Measurements from ENCODE around the gene CAVIN3.
A peak's percentile ranks its signal among the peaks of the same experiment; 100 is the strongest.
"Not testable (repeated sequence)": the region's sequence is repeated elsewhere in the genome, so short reads cannot be mapped to it uniquely, and the experiment has no call there.

CAVIN3 gene

DNA sequence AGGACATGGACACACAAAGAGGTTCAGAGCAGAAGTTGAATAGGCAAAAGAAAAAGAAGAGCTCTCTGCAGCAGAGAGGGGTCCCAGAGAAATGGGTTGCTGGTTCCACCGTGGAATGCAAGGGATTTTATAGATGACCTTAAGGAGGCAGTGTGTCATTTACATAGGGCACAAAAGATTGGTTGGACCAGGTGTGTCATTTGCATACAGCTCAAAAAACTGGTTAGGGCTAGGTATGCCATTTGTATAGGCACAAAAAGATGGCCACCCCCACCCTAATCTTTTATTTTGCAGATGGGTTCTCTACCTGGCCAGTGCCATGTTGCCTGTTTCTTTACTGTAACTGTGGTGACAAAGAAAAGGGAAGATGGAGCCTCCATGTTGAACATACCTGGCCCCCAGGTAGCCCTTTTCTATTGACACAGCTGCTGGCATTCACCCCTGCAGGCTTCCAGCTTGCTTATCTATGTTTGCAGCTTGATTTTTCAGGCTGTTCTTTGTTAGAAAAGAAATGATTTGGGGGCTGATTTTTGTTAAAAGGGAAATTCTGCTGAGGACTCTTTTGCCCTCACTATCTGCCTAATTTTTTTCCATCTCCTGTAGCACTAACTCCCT, 3.1 kb upstream of the CAVIN3 start:
- no peak for DNase-seq

DNA sequence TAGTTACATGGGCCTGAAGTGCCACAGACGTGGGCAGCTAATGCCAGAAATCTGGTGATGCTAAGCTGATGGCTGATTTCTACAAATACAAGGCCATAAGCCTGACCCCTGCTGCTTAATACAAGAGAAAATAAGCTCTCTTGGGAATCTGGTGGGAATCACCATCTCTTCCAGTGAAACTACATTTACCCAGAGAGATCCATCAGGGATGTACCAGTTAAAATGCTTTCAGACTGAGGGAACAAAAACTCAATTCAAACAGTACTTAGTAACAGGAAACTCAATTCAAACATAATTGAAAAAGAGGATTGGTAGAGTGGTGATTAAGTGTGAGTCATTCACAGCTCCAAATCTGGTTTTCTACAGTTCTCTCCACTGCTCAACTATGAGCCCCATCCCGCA, 1.7 kb upstream of the CAVIN3 start:
- DNase-seq = peak in 1 of 2 experiments; percentile 17

DNA sequence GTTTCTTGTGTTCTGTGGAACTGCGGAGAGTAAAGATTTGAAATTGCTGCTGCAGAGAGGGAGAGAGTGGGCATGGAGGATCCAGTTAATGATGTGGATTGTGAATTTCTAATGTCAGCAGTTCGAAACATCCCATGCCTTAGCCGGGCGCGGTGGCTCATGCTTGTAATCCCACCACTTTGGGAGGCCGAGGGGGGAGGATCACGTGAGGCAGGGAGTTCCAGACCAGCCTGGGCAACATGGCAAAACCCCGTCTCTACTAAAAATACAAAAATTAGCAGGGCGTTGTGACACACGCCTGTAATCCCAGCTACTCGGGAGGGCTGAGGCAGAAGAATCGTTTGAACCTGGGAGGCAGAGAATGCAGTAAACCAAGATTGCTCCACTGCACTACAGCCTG, 1.1 kb upstream of the CAVIN3 start:
- no peak for DNase-seq

DNA sequence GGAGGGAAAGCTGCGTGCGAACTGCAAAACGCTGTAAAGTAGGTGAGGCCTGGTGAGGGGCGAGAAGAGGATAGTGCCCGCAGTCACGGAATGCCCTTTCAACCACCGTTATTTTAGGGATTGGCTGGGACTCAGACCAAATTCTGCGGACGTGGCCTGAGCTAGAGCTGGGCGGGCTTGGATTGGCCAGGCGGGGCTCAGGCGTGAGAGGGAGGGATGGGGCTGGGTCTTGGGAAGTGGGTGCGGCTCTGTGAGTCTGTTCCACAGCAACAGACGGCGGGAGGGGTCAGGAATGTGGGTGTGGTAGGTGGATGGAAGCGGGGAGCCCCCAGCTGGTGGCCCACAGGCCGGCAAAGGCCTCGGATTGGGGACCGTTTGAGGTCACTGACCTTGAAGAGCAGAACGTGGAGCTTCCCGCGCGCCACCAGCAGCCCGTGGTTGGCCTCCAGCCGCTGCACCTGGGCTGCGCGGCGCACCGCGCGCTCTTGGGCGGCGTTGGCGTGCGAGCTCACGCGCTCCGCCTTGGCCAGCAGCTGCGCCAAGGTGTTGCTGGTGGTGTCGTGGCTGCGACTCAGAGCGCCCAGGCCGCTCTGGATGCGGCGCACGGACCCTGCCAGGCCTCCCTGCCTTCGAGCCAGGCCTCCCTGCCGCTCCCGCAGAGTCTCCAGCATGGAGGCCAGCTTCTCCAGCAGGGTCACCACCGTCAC, 444 bp downstream of the CAVIN3 start:
- DNase-seq = peak; percentile 64 to 75

DNA sequence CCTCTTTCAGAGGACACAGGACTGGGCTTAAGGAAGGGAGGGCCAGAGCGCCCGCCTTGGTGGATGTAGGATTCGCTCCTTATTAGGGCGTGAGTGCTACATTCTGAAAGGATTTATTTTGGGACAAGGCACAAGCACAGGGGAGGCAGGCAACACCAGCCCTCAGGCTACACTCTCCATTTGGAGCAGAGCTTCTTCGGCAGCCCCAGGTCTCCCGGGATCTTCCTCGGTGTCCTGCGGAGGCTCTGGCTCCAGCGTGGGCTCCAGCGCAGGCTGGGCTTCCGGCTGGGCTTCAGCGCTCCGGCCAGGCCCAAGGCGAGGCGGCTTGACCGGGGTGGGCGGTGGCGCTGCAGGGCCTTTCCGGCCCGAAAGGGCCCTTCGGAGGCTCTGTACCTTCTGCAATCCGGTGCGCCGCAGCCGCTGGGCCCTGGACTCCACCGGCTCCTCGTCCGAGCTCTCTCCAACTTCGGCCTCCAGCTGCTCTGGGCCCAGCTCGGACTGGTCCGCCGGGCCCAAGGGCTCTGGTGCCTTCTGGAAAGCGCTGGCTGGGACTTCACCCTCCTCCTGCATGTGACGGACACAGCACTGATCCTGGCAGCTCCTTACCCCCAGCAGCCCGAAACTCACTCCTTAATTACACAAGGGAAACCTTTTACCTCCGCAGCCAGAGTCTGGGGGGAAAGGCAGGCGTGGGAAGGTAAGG, 1.1 kb downstream of the CAVIN3 start:
- no peak for DNase-seq

DNA sequence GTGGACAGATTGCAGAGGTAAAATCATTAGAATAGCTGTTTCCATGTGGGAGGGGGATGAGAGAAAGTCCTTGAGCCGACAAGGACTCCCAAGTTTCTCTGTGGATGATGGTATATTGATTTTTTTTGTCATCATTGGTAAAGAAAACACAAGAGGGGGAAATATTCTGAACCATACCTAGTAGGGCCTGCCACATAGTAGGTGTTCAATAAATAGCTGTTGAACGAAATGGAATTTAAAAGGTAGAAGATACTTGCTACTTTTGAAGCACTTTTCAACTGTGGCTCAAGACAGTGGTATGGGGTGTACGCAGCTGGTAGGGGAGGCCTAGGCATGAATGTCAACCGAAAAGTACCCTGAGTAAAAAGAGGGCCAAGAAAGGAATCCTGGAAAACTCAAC, 2.1 kb downstream of the CAVIN3 start:
- DNase-seq = no peak

DNA sequence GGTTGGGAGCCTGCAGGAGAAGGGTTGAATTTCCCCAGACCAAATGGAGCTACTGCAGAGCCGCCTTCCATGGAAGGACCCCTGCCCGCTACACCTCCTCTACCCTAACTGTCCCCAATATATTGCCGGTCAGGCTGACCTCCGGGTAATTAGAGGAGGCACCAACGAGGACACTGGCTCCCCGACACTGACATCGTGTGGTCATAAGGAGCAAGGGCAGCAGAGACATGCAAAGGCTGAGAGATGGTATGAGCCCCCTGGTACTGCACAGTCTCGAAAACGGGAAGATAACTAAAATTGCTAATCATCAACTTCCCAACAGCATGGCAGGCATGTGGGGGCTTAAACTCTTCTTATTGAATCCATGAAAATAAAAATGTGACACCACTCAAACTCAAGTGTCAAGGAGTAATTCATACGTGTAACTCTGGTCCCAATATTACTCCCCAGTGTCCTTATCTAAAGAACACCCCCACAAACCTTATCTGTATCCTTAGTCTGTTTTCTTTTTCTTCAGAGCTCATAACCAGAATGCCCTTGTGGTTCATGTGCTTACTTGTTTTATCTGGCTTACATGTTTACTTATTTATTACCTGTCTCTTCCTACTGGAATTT, 4.4 kb downstream of the CAVIN3 start:
- DNase-seq = peak; percentile 36 to 45

DNA sequence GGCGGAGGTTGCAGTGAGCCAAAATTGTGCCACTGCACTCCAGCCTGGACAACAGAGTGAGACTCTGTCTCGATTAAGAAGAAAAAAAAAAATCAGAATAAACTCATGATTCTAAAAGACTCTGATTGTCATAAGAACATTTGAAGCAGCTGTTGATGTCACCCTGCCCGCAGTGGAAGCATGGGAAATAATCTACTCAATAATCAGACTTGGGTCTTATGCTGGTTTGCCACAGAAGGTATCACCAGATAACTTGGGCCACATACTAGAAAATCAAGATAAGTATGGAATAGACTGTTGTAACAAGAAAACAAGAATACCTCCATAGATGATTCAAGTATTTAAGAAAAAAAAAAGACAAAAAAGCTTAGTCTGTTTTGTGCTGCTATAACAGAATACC, 8.2 kb downstream of the CAVIN3 start:
- no peak for DNase-seq

DNA sequence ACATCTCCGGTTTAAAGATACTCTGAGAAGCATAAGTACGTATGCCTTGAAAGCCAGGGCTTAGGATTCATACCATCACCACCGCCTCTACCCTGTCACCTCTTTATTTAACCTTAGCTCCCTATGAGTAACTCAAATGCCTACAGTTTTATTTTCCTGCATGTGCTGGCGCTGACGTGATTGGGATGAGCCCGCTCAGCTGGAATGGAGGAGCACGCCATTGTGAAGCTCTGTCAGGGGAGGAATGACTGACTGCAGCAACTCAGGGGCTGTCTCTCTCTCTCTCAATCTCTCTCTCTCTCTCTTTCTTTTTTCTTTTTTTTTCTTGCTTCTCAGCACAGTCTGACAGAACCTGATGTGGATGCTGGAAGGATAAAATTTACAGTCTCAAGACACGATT, 12.4 kb downstream of the CAVIN3 start:
- DNase-seq = no peak

DNA sequence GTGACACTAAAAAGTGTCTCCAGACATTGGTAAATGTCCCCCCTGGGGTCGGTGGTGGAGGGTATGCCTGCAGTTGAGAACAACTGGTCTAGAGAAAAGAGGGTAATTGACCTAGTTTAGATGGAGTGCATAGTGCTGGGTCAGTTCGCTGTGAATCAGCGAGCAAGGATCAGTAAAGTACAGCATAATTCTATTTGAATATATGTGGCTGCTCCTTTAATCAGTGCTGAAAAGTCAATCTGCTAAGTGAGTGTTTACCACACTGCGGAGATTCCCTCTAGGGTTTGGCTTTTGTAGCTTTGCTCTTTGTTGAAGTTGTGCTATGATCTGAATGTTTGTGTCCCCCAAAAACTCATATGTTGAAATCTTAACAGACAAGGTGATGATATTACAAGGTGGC, 15.0 kb downstream of the CAVIN3 start:
- DNase-seq = no peak

DNA sequence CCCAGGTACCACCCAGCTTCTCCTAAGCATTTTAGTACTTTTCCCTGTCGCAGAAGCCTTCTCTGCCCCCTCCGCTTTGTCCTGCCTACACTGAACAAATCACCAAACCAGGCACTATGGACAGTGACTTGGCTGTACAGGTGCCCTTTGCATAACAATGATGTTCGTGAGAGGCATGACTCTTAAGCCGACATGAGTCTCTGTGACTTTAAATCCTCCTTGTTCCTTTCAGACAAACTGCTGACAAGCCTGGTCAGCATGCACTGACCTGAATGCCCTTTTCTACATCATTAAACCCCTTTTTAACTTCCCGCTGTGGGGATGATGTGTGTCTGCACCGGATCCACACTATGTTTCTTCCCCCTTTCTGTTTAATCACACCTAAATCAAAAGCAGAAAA, 16.6 kb downstream of the CAVIN3 start:
- no peak for DNase-seq

DNA sequence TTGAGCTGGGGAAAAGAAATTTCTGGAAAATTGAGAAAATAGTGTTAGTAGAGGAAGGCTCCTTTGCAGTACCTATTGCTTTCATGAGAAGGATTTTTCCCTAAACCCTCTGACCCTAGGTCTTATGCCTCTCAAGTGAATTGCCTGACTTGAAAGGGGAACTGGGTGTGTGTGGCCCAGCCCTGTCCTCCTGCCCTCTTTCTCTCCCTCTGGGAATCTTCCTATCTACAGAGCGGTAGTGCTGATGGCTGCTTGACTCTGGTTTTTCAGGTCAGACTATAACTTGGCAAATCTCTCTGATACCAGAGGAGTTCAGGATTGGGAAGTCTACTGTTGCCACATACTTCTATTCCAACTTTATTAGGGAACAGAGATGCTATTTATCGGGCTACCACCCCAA, 19.2 kb downstream of the CAVIN3 start:
- no peak for DNase-seq

DNA sequence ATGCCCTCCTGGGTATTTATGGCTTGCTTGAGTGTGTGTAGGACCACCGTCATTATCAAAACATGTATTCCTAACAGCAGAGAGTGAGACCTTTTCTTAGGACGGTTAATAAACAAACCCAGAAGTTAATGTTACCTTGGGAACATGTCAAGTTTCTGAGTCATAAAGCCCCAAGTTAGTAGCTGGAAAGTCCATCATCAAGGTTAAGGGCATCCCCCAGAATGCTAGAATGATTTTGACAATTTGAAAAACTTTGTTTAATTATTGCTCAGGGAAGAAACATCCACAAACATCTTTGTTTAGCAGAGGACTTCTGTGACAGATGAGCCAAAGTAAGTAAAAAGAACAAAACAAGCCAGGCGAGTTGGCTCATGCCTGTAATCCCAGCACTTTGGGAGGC, 20.0 kb downstream of the CAVIN3 start:
- DNase-seq = no peak

DNA sequence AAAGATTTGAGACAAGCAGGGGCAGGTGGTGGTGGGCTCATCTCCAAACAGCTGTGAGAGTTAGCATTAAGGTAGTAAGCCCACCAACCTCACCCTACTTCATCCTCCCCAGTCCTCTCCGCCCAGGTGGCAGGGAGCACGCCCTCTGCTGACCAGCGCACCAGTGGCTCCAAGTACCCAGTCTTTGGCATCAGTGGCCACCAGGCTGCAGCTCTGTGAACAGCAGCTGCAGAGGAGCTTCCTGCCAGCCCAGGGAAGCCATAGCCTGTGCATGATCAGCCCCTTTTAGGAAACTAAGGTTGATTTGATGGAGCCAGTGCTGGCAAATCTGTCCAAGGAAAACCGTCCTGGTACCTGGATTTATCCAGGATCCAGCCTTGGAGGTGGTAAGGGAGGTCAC, 21.7 kb downstream of the CAVIN3 start:
- DNase-seq = peak in 1 of 2 experiments; percentile 31

DNA sequence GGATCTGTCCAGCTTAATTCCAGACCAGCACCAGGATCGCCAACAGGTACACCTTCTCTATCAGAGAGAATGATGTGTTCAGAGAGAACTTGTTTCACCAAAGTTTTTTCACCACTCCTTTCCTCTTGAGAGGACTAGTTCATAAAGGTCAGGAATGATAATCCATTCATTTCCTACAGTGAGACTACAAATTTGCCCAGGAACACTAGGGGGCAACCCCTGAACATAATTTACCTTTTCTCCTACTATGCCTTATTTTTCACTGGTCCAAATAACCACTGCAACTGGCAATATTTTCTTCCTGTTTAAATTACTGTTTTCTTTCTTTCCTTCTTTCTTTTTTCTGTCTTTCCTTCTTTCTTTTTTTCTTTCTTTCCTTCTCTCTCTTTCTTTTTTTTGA, 22.5 kb downstream of the CAVIN3 start:
- no peak for DNase-seq

DNA sequence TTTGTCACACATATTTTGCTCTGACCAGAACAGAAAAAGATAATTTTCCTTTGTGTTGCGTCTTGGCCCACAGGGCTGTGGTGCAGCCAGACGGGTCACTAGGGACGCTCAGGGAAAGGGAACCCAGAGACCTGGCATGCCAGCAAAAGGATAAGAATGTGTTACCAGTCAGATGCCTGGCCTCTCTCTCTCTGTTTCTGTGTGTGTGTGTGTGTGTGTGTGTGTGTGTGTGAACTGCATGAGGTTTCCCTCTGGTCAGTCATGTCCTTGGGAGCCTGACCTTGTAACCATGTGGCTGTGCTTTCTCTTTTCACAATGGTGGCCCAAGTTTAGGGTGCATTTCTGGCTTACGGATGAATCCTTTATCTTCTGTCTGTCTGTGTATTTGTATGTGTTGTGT, 35.3 kb downstream of the CAVIN3 start:
- no peak for DNase-seq

DNA sequence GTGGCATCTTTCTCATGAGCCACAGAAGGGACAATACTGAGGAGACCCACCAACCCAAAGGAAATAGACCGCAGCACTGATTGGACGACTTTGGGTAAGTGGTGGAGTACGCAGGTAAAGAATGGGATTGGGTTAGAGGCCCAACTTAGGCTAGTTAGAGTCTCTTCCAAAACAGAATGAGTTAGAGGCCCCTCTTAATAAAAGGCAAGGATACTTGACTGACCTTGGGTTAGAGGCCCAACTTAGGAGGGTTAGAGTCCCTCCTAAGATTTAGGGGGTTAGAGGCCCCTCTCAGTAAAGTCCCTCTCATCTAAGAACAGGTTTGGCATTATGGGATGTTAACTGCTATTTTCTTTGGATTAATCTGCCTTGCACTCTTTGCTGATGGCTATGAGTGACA, 36.1 kb downstream of the CAVIN3 start:
- DNase-seq = no peak

DNA sequence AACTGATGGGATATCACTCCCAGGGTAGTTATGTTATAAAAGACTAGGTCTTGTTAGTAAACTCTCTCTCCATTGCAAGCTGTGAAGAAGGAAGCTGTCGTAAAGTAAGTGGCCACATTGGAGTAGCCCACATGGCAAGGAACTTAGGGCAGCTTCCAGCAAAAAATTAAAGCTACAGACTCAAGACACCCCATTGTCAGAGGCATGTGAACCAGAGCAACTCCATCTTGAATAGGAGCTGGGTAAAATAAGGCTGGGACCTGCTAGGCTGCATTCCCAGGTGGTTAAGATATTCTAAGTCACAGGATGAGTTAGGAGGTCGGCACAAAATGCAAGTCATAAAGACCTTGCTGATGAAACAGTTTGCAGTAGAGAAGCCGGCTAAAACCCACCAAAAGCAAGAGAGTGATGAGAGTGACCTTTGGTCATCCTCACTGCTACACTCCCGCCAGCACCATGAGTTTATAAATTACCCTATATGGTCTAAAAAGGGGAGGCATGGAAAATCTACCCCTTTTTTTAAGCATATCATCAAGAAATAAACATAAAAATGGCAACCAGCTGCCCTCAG, 36.8 kb downstream of the CAVIN3 start:
- no peak for DNase-seq

DNA sequence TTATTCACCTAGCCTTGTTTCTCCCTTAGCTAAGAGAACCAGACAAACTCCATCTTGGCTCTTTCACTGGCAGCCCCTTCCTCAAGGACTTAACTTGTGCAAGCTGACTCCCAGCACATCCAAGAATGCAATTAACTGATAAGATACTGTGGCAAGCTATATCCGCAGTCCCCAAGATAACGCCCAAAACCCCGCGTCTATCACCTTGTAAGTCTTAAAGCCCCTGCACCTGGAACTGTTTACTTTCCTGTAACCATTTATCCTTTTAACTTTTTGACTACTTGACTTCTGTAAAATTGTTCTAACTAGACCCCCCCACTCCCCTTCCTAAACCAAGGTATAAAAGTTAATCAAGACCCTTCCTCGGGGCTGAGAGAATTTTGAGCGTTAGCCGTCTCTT, 39.5 kb downstream of the CAVIN3 start:
- DNase-seq = not testable (repeated sequence)

DNA sequence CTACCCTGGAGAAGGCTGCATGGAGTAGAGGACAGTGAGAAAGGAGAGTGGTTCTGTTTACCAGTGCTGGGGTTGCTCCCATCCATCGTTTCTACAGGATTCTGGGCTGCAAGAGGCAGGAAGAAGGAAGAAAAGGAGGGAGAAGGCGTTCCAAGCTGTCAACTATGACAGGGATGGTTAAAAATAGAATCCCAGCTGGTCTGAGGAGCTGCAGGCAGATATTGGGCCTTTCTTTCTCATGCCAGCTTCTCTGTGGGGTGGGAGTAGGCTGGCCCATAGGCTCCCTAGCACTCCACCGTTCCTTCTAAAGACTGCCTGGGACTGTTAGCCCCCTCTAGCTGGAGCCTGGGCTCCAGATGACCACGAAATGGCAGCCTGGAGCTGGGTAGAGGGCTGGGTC, 47.1 kb downstream of the CAVIN3 start:
- DNase-seq = no peak

DNA sequence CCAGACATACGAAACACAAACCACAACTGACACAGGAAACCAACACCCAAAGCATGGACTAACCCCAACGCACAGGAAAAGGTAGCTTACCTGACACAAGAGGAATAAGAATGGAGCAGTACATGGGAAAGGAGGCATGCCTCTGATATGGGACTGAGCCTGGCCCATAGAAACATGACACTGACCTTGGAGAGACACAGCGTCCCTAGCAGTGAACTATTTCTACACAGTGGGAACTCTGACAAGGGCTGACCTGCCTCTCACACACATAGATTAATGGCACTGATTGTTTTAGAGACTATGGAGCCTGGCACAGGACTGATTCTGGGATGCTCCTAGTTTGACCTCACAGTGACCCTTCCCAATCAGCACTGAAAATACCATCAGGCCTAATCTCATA, 48.7 kb downstream of the CAVIN3 start:
- DNase-seq = no peak

DNA sequence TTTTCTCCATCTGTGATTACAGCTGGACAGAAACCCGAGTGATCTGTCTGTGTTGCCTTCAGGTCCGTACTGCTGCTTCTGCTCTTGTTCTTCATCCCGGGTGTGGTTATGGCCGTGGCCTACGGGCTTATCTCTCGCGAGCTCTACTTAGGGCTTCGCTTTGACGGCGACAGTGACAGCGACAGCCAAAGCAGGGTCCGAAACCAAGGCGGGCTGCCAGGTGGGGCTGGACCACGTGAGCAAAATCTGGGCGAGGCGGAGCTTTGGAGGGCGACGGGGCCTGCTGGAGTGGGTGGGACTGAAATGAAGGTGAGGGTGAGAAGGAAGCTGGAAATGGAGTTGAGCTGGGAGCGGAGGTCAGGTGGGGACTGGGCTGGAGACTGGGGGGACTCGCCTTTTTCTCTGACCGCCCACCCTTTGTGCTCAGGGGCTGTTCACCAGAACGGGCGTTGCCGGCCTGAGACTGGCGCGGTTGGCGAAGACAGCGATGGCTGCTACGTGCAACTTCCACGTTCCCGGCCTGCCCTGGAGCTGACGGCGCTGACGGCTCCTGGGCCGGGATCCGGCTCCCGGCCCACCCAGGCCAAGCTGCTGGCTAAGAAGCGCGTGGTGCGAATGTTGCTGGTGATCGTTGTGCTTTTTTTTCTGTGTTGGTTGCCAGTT, 49.6 kb downstream of the CAVIN3 start:
- DNase-seq = no peak

DNA sequence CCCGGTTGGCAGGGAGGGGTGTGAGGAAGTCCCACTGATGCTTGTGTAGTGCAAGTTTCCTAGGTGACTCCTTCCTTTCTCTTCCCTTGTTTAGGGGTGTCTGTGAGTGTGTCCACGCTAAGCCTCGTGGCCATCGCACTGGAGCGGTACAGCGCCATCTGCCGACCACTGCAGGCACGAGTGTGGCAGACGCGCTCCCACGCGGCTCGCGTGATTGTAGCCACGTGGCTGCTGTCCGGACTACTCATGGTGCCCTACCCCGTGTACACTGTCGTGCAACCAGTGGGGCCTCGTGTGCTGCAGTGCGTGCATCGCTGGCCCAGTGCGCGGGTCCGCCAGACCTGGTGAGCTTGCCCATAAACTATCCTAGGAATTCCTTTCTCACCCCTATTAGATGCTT, 50.3 kb downstream of the CAVIN3 start:
- DNase-seq = no peak
